GM21529 (cell line): Measurements from ENCODE around the gene SLC26A1.
"Not testable (repeated sequence)": the region's sequence is repeated elsewhere in the genome, so short reads cannot be mapped to it uniquely, and the experiment has no call there.

Experiments used
- ATAC-seq: cut with Tn5 transposase; IDR thresholded peaks from one replicate; pipeline ENCODE4 v1.9.1; 2021; ENCODE audit not compliant: unreplicated experiment

SLC26A1 gene

DNA sequence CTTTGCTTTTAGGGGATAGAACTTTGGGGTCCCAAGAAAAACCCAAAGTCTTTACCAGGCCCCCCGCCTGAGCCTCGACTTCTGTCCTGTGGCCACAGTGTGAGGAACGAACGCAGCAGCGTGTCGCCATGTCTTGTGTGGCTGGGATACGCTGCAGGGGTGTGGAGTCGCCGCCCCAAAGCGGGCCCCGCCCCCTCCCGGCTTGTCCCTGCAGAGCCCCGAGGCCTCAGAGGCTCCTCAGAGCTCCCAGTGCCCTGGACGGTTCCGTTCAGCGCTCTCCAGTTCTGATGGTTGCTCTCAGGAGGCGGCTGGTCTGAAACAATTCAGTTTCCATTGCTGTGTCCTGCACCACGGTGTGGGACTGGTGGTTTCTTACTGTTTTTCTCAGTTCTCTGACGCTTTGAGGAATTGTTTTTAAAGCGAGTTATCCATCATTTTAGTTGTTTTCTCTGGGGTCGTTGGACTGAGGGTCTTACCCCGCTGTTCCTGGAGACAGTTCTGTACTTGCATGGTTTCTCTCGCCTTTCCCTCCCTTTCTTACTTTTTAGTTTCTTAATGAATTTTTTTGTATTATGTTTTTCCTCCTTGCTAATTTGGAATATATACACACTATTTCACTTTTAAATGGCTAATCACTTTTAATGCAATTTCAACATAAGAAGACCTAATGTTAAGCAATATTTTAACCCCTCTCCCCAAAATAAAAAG is 7.9 kb downstream of the SLC26A1 start:
- ATAC-seq = no peak

DNA sequence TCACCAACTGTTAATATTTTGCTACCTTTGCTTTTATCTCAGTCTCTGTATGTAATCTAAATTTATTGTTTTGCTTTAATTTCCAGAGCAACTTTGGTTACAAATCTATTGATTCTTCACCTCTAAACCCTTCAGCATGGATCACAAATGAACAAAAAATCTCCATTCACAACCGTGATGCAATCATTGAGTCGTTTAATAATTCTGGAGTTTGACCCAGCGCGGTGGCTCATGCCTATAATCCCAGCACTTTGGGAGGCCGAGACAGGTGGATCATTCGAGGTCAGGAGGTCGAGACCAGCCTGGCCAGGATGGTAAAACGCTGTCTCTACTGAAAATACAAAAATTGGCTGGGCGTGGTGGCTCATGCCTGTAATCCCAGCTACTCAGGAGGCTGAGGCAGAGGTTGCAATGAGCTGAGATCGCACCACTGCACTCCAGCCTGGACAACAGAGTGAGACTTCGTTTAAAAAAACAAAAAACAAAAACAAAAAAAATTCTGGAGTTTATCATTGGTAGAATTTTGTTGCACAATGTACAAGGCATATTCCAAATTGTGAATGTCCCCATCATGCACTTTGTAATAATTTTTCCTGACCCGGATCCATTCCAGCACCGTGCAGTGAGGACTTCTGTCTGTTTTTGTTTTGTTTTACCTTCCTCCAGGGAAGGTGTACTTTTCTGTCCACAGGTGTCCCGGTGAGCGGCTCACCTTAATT is 8.7 kb downstream of the SLC26A1 start:
- ATAC-seq = no peak

DNA sequence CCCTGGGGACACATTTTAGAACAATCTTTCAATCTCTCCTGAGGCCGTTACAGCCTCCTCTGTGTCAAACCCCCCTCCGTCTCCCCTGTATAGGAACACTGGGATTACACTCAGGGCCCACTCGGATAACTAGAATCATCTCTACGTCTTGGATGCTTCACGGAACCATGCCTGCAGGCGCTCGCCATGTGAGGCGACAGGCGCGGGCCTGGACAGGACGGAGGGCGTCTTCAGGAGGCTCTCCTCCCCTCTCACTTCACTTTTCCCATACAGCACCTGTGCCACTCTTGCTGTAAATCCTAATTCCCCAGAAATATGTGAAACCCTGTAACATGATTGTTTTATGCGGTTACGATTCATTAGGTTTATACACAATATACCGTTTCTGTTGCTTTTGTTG is 10.4 kb downstream of the SLC26A1 start:
- ATAC-seq = no peak

DNA sequence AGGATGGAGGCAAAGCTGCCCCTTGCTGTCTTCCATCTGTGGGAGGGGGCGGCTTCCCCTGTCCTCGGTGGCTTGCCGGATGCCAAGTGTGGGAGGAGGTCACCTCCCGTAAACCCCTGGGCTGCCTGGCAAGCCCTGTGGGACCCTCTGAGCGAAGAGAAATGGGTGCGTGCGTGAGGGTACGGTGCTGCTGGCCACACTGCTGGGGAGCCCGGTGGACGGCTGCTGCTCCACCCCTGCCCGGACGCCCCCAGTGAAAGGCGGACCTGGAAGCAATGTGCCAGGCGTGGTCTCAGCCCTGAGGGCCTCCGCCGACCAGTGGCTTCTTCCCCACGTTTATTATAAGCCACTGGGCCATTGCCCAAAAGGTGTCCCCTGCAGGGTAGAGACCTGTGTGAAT is 10.9 kb downstream of the SLC26A1 start:
- no peak for ATAC-seq

DNA sequence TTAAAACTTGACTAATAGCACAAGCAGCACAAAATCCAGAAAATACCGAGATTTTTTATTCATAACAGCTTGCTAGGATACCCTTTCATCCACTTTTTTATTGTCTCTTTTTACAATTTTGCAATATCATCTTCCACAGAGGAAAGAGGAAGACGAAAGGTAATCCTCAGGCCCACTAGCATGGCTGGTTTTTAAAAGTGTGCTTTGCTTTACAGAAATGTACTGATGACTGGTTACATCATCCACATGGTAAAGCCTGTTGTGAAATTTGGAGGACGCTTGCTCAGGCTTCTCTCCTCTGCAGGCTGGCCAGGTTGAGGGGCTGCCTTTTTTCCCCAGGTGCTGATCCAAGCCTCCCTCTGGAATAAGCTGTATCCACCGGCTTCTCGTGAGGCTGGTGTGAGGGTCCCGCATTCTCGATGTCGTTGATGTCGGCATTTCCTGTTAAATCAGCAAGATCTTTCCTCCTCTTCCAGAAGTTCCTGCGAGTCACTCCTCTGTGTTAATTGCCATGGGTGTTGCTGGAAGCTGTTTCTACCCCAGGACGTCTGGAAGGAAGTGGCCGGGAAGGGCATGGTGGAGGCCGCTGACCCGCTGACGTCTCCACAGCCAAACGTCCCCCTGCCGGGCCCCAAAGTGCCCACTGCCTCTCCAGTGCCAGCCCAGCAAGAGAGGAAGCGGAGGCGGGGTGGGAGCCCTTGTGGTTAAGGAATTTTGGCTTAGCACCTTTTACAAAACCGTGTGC is 14.1 kb downstream of the SLC26A1 start:
- ATAC-seq = no peak

DNA sequence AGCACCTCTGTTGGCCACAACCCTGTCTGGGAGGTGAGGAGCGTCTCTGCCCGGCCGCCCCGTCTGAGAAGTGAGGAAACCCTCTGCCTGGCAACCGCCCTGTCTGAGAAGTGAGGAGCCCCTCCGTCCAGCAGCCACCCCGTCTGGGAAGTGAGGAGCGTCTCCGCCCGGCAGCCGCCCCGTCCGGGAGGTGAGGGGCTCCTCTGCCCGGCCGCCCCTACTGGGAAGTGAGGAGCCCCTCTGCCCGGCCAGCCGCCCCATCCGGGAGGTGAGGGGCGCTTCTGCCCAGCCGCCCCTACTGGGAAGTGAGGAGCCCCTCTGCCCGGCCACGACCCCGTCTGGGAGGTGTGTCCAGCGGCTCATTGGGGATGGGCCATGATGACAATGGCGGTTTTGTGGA is 17.2 kb downstream of the SLC26A1 start:
- not testable (repeated sequence) for ATAC-seq

DNA sequence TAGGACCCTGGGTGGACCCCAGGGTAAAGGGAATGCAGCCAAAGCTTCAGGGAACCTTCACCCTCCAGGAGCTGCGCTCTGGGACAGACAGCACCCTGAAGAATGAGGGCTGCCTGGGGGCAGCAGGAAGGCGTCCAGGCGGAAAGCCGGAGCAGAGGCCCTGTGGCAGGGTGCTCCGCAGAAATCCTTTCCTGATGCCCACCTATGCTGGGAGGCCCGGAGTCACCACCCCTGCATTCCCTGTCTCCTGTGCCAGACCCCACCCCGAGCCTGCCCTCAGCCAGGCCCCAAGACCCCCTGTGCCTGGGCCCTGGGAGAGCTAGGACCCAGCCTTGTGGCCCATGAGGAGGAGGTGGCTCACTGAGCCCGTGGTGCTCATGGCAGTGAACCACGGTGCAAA is 18.5 kb downstream of the SLC26A1 start:
- no peak for ATAC-seq

DNA sequence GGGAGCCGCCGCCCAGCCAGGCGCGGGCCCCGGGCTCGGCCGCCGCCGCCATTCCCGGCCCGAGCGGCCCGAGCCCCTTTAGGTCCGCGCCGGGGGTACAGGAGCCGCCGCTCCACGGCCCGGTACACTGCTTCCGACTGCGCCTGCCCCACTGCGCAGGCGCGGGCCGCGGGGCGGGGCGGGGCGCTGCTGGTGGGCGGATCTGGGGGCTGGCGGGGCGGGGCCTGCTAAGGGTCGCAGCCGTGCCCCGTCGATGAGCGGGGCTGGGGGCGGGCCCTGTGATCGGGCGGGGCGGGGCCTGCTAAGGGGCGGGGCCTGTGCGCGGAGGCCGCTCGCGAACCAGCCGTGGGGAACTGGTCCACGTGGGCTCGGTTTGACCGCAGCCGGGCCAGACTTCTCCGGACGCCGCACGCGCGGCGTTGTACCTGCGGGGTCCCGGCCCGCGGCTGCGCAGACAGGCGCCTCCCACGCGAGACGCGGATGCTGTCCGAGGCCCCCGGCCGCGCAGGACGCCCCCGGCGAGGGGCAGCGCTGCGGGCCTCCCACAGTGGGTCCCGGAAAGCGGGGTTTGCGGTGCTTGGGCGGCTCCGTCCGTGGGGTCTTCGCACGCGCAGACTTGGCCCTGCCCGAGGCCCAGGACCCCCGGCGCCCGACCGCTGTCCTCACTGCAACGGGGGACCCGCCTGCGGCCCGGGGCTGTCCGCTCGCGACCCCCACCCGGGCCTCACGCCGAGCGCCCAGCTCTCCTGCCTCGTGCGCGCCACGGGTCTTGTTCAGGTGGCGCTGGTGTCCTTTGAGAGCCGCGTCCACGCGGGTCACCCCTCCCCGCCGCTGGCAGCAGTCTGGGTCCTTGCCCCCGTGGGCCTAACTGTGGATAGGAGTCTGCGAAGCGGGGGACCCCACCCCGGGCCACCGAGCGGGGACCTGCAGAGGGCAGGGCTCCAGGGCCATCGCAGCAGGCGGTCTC is 19.5 kb downstream of the SLC26A1 start, which contains the start of gene DGKQ:
Gene DGKQ, minus strand, starts transcription at position 139 of the 967 bp plus-strand sequence. Its CDS starts 87 bp downstream, at position 52.
- peak; percentile 65 for ATAC-seq

DNA sequence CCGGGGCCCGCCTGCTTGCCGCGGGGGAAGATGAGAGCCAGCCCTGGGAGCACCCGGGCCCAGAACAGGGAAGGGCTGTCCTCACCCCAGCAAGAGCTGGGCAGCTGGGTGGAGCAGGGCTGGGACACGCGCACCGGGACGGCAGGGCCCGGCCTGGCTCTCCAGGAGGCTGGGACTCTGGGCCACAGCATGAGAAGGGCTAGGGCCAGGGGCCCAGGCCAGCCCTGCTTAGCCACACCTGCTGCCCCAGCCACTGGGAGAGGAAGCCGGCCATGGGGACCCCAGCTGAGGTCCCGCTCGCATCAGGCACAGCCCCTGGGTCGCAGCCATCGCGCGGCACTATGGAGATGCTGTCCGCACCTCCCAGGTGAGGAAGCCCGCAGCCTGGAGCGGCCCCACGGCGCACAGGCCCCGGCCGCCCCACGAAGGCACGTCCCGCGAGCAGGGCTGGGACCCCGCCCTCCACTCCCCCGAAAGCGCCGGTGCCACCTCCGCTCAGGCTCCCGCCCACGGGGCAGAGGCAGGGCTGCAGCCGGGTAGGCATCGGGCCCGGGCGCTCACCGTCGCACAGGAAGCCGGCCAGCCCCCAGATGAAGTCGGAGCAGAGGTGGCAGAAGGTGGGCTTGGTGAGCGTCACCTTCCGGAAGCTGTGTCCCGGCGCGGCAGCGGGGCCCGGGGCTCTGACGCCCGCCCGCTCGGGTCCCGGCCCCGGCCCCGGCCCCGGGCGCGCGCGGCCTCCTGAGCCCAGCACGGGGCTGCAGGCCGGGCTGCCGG is 20.4 kb downstream of the SLC26A1 start:
- peak; percentile 50 for ATAC-seq

DNA sequence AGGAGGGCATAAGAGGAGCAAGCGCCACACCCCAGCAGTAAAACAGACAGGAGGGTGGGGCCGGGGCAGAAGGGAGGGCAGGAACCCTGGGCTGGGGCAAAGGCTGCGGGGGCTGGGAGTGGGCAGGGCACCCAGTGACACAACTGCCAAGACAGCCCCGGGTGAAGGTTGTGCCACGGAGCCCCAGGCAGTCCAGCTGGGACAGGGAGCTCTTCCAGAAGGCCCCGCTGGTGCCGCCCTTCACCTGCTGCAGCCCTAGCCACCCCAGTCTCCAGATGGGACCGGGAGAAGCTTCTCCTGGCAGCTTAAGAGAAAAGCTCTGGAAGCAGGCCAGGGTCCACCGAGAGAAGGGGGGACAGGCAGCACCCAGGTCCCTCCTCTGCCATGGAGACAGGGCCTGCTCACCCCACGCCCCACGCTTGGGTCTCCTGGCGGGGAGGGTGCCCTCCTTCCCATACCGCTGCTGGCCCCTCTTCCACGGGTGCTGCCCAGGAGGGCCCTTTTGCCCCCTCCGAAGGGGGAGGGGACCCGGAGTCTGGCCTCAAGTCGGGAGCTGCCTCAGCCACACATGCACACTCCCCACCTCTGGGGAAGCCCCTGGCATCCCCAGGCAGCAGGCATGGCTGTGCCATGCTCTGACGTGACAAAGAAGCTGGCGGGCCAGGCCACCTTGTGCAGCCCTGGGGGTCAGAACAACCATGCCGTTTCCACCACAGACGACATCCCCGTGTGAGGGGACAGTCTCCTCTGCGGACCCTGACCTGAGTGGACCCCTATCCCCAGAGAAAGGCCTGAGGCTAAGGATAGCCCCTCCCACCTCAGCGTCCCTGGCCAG is 21.3 kb downstream of the SLC26A1 start:
- ATAC-seq = no peak

DNA sequence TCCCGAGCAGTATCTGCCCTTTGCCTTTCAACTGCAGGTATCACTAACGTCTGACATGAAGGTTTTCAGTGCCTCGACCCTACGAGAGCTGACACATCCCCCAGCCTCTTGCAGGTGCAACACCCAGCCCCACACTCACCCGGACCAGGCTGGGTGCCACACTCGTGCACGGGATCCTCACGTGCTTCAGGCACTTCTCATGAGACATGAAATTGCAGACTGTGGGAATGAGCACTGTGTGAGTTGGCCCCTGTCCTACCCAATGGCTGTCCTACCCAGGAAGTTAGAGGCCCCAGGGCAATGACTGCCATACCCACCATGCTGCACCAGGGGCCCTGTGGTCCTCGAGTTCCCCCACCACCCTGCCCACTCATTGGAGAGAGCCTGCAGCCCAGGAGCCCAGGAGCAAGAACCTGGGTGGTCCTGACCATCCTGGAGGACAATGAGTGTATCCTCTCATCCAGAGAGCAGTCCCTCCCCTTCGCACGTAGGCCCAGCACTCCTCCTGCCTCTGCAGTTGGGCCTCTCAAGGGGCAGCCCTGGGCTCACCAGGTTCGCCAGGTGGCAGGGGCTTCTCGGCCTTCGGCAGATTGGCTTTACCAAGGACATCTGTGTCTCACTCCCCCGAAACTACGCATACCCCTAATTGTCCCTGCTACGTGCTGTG is 22.2 kb downstream of the SLC26A1 start:
- no peak for ATAC-seq

DNA sequence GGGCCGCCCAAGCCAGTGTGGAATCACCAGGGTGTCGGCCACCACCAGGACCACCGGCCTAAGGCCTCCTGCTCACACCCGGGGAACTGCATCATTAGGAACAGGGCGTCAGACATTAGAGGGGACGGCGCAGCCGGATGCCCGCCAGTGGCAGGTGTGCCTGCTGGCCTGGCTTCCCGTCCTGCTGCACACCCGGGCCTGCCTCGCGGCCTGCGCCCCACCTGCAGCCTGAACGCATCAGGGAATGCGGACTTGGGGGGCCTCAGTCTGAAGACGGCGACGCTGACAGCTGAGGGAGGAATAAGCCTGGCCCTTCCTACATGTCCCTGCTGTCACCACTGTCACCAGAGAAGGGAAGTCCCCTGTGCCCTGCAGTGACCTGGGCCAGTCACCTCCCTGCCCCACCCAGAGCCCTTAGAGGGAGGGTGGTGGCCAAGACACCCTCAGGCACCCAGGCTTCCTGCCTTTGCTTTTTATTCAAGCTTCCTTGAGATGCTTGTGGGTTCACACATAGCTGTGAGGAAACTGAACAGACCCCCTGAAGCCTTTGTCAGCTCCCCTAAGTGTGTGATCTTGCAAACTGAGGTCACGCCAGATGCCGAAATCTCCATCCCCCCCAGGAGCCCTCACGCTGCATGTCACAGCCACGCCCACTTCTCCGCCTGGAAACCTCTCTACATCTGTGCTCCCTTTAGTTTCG is 23.0 kb downstream of the SLC26A1 start:
- ATAC-seq = no peak

DNA sequence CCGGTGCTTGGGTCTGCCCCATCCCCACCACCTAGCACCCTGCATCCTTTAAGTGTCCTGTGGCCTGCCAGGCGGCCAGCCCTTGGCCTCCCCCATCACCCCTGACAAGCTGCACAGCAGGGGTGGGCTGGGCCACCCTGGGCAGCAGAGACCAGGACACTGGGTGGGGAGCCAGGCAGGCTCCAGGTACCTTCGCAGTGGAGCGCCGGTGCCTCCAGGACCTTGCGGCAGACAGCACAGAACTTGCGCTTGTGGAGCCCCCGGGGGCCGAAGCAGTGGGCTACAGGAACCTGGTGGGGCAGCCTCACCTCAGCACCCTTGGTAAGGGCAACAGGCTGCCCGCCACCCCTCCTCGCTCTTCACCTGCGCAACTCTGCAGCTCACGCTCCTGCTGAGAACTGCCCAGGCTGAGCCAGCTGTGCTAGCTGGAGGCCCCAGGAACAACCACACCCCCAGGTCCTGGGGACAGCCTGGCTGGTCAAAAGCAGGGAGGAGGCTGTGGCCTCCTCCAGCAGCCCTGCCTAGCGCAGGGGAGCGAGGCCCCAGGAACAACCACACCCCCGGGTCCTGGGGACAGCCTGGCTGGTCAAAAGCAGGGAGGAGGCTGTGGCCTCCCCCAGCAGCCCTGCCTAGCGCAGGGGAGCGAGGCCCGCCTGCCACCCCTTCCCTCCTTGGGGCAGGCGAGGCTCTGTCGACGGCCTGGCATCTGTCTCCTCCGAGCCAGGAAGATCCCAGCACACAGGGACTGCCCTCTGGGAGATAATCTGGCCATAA is 24.4 kb downstream of the SLC26A1 start:
- no peak for ATAC-seq

DNA sequence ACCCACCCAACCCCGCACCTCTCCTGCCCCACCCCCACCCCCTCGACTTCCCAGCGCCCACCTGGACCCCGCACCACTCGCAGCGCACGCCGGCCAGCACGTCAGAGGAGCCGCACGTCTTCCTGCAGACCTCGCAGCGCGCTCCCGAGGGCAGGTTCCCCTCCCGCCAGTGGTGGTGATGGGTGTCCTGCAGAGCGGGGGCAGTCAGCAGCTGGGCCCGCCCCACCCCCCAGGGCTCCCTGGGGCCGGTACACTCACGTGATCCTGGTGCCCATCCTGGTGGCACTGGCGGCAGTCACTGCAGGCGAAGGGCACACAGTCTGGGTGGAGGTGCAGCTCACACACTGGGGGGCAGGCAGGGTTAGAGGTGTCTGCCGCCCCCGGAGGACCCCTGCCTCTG is 25.0 kb downstream of the SLC26A1 start:
- ATAC-seq = no peak

DNA sequence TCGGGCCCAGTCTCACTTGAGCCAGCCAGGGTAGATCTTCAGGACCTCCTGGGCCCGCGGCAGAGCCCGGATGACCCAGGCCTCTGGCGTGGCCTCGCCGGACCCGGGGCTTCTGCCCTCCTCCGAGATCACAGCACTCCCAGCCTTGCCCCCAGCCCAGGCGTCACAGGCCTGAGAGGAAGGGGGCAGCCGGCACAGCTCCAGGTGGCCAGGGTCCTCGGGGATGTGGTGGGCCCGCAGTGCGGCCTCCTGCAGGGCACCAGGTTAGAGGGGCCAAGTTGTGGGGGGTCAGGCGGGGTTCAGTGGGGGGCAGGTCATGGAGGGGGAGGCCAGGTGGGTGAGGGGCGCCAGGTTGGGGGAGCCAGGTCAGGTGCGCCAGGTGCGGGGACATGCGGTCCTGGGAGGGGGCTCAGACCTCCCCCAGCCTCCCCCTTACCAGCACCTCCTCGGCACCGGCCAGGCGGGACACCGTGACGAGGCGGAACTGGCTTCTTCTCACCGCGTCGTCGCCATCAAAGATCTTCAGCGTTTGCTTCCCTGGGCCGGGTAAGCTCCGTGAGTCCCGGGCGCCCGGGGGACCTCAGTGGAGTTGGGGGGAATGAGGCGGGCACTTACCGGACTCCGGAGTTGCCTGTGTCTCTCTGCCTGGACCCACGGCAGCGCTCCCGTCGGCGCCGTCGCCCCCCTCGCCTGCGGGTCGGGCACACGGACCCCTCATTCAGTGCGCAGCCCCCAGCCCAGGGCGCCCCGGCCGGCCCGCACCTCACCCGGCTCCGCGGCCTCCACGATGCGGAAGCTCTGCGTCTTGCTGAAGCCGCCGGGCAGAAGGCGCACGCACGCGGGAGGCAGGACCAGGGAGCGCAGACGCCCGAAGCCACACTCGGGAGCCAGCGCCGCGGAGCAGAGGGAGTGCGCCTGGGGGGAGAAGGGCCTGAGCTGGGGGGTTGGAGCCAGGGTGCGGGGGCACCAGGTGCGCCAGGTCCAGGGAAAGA is 25.8 kb downstream of the SLC26A1 start:
- ATAC-seq = no peak
